ENCODE results near the gene SPEM3.
"Not testable (repeated sequence)": the region's sequence is repeated elsewhere in the genome, so short reads cannot be mapped to it uniquely, and the experiment has no call there.

The SPEM3 gene

DNA sequence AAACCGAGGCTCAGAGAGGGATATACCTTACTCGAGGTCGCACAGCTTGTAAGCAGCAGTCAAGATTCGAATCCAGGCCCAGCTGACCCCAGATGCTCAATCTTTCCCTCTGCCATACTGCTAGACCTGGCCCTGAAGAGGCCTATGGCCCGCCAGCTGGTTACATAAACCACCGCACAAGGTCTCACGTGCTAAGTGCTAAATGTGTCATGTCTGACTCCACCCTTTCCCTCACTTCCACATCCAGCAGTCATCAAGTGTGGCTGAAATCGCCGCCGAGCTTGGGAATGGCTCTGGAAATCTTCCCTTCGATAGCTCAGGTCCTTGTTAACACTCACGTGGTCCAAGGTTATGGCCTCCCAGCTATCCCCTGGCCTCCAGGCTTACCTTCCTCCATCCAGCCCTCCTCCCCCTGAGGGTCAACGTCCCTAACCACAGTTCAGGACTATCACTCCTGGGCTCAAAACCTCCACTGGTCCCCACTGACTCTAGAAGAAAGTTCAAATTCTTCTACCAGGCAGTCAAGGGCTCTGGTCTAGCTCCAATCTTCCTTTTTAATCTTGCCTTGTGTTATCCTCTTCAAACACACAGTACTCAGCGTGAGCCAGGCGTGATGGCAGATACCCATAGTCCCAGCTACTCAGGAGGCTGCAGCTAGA is 47.2 kb downstream of the SPEM3 start:
- H3K27ac ChIP-seq (ENCODE audit: low read length): no peak overlapping the region
- no CpG with 5 or more reads among the region's 15 CpGs for WGBS (ENCODE audit: insufficient coverage, insufficient read length)
- no peaks in the 10 kb centered on the region for H3K36me3 ChIP-seq (ENCODE audit: control insufficient read depth, insufficient read depth, low read length)
- DNase-seq (ENCODE audit: low read depth, low spot score): no peak
- no peaks in the 10 kb centered on the region for H3K27me3 ChIP-seq (ENCODE audit: control insufficient read depth, insufficient read depth, low read length)
- peaks cover 2% of the 10 kb centered on the region for H3K4me1 ChIP-seq (ENCODE audit: control insufficient read depth, insufficient read depth, low read length)
- H3K9me3 ChIP-seq (ENCODE audit: control insufficient read depth, insufficient read depth, low read length): no peaks in the 10 kb centered on the region
- no peak overlapping the region for H3K4me3 ChIP-seq (ENCODE audit: low read length)

DNA sequence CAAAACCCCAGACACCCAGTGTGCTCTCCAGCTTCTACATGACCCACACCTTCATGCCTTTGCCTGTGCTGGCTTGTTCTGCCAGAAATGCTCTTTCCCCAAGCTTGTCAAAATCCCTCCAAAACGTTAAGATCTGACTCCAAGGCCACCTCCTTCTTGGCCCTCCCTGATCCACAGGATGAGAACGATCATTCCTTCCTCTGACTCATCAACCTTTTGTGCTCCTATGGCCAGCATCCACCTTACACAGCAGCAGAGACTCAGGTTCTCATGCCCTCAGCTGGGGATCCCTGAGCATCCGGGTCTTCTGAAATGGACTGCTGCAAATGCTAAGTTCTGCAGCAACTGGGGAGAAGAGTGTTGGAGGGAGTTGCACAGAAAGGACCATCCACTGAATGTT is 47.8 kb downstream of the SPEM3 start:
- WGBS (ENCODE audit: insufficient coverage, insufficient read length): no CpG with 5 or more reads among the region's 3 CpGs
- DNase-seq (ENCODE audit: low read depth, low spot score): no peak
- Histone ChIP-seq H3K27me3 (ENCODE audit: control insufficient read depth, insufficient read depth, low read length) (no peaks in the 10 kb centered on the region), H3K4me3 (ENCODE audit: low read length) (no peak overlapping the region), H3K27ac (ENCODE audit: low read length) (no peak overlapping the region), H3K4me1 (ENCODE audit: control insufficient read depth, insufficient read depth, low read length) (peaks cover 2% of the 10 kb centered on the region), H3K36me3 (ENCODE audit: control insufficient read depth, insufficient read depth, low read length) (no peaks in the 10 kb centered on the region), H3K9me3 (ENCODE audit: control insufficient read depth, insufficient read depth, low read length) (no peaks in the 10 kb centered on the region)

DNA sequence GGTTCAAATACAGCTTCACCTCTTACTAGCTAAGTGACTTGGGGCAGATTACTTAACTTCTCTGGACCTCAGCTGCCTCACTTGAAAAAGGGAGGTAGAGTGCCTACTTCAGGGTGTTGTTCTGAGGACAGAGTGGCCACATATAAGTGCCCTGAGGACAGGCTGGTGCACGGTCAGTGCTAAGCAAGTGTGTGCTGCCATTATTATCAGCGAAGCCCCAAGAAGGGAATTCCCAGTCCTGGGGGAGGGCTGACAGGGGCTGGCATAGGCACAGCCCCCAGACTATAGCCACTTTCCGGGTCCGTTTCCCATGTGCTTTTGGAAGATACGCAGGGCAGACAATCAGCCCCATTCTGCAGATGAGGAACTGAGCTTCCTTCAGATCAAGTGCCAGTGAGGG is 48.3 kb downstream of the SPEM3 start:
- no peak overlapping the region for H3K4me3 ChIP-seq (ENCODE audit: low read length)
- no peaks in the 10 kb centered on the region for H3K27me3 ChIP-seq (ENCODE audit: control insufficient read depth, insufficient read depth, low read length)
- DNase-seq (ENCODE audit: low read depth, low spot score): no peak
- WGBS (ENCODE audit: insufficient coverage, insufficient read length): no CpG with 5 or more reads among the region's 5 CpGs
- H3K36me3 ChIP-seq (ENCODE audit: control insufficient read depth, insufficient read depth, low read length): no peaks in the 10 kb centered on the region
- peaks cover 2% of the 10 kb centered on the region for H3K4me1 ChIP-seq (ENCODE audit: control insufficient read depth, insufficient read depth, low read length)
- H3K9me3 ChIP-seq (ENCODE audit: control insufficient read depth, insufficient read depth, low read length): no peaks in the 10 kb centered on the region
- no peak overlapping the region for H3K27ac ChIP-seq (ENCODE audit: low read length)

DNA sequence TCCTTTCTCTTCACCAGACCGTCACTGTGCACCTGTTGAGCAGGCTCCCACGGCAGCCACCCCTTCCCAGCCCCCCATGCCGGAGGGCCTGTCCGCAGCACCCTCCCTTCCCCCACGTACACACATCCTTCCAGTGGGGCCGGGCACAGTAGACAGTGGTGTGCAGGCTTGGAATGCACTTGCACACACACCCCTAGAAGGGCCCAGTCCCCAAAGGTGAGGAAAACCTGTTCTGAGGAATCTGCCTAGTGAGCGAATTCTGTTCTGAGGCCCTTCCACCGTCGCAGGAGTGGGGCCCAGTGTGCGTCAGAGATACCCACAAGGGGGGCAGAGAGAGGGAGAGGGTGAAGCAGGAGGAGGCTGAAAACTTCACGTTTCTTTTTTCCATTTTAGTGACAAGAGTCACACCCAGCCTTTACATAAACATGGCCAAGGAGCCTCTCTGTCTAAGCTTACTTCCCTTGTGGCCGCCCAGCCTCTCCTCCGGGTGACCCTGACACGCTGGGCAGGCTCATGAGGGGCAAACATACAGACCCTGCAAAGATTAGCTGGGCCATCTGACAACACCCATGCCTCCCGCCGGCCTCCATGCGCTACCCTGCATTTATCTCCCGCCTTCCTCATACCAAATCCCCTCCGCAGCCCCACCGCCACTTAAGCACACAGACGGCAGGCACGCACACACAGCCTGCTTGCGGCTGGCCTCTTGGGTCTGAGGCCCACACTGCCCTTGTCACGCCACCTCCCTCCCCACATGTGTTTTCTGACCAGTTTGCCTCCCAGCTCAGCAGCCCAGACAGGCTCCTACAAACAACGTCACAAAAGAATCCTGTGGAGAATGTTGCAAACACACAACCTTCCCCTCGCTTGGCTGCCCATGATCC is 49.0 kb downstream of the SPEM3 start:
- H3K27ac ChIP-seq (ENCODE audit: low read length): no peak overlapping the region
- H3K27me3 ChIP-seq (ENCODE audit: control insufficient read depth, insufficient read depth, low read length): no peaks in the 10 kb centered on the region
- H3K36me3 ChIP-seq (ENCODE audit: control insufficient read depth, insufficient read depth, low read length): no peaks in the 10 kb centered on the region
- no CpG with 5 or more reads among the region's 26 CpGs for WGBS (ENCODE audit: insufficient coverage, insufficient read length)
- no peak for DNase-seq (ENCODE audit: low read depth, low spot score)
- H3K4me3 ChIP-seq (ENCODE audit: low read length): no peak overlapping the region
- no peaks in the 10 kb centered on the region for H3K9me3 ChIP-seq (ENCODE audit: control insufficient read depth, insufficient read depth, low read length)
- peaks cover 2% of the 10 kb centered on the region for H3K4me1 ChIP-seq (ENCODE audit: control insufficient read depth, insufficient read depth, low read length)

DNA sequence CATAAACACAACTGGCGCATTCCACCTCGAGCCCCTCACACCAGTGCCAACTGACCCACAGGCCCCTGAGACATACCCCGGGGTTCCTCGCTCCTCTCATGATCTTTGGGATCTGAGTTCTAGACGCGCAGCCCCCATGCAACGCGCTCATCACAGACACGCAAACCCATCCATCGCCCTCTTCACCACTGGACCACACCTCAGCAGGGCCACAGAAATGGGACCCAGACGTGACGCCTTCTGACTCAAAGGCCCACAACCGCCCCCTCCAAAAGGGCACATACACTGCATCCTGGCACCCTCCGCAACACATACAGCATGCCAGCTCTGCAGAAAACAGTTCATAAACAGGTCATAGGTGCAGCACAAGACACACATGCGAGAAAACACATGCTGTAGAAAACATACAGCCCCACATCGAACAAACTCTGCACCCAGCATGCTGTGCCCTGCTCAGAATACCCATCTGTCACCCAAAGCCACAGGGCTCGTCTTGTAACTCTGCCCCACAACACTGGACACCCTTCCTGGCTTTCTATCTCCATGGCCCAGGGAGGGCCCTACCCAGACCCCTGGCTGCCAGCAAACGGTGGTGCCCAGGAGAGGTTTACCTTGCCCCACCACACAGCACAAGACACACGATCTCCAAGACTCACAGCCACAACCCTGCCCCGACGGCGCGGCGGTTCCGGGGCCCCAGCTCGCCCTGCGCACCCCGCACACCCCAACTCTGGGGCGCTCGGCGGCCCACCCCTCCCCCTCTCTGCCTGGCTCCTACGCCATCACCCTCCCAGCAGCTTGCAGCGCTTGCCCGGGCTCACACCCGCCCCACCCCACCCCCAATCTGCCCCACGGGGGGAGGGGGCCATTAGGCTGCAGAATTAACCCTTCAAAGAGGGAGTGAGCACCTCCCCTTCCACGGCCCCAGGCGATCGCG is 49.9 kb downstream of the SPEM3 start:
- DNase-seq (ENCODE audit: low read depth, low spot score): no peak
- peak overlapping the region; percentile 82; the same call in 1 of the 2 replicates for H3K4me3 ChIP-seq (ENCODE audit: low read length)
- no CpG with 5 or more reads among the region's 40 CpGs for WGBS (ENCODE audit: insufficient coverage, insufficient read length)
- no peaks in the 10 kb centered on the region for H3K27me3 ChIP-seq (ENCODE audit: control insufficient read depth, insufficient read depth, low read length)
- no peak overlapping the region for H3K27ac ChIP-seq (ENCODE audit: low read length)
- H3K36me3 ChIP-seq (ENCODE audit: control insufficient read depth, insufficient read depth, low read length): no peaks in the 10 kb centered on the region
- H3K9me3 ChIP-seq (ENCODE audit: control insufficient read depth, insufficient read depth, low read length): no peaks in the 10 kb centered on the region
- peaks cover 2% of the 10 kb centered on the region for H3K4me1 ChIP-seq (ENCODE audit: control insufficient read depth, insufficient read depth, low read length)

DNA sequence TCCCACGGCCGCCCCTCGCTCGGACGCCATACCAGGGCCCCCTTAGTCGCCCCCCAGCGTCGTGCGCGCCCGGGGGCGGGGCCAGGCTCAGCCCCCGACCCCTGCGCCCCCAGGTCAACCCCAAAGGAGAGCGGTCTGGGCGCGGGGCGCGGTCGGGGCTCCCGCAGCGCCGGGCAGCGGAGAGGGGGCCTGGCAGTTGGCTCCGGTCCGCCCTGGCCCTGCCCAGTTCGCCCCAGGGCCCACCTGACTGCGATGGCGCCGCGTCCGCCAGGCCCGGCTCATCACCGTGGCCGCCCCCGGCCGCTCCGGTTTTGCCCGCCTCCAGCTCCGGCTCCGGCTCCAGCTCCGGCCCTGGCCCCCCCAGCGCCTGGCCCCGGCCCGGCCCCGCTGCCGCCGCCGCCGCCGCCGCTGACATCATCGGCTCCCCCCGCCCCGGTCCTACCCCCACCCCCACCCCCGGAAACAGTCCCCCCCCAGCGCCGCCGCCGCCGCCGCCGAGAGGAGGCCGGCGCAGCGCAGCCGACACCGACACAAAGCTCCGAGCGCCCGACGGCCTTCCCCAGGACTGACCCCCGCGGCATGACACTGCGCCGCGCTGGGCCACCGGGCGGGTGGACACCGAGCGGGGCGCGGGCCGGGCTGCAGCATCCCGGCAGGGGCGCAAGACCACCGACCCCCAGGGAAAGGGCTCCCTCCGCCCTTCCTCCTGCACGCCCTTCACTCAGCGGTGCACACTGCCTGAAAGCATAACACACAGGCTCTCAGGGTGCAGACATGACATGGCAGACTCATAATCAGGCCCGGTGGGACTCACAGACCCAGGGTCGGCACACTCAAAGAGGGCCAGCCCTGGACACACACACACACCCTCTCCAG is 50.8 kb downstream of the SPEM3 start, which contains the start of gene ZBTB4:
ZBTB4 (minus strand) TSS at position 419 of the 876 bp plus-strand sequence. CDS start 12,830 bp downstream, outside the sequence.
- no CpG with 5 or more reads among the region's 92 CpGs for WGBS (ENCODE audit: insufficient coverage, insufficient read length)
- Histone ChIP-seq H3K27me3 (ENCODE audit: control insufficient read depth, insufficient read depth, low read length) (no peaks in the 10 kb centered on the region), H3K9me3 (ENCODE audit: control insufficient read depth, insufficient read depth, low read length) (no peaks in the 10 kb centered on the region), H3K4me1 (ENCODE audit: control insufficient read depth, insufficient read depth, low read length) (peaks cover 2% of the 10 kb centered on the region), H3K36me3 (ENCODE audit: control insufficient read depth, insufficient read depth, low read length) (no peaks in the 10 kb centered on the region), H3K27ac (ENCODE audit: low read length) (no peak within 1 kb of the TSS), H3K4me3 (ENCODE audit: low read length) (peak within 1 kb of the TSS; percentile 82)
- no peak for DNase-seq (ENCODE audit: low read depth, low spot score)

DNA sequence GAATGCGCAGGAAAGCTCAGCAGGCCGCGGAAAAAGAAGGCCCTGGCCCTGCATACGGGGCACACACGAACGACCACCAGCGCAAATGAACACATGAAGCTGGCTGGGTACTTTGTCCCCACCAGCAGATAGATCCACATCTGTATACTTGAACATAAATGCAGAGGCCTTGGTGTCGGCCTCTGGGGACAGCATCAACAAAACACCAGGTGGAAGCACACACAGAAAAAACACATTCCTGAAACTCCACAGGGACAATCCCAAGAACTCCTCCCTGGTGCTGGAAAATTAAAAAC is 51.4 kb downstream of the SPEM3 start:
- Histone ChIP-seq H3K4me1 (ENCODE audit: control insufficient read depth, insufficient read depth, low read length) (peaks cover 2% of the 10 kb centered on the region), H3K9me3 (ENCODE audit: control insufficient read depth, insufficient read depth, low read length) (no peaks in the 10 kb centered on the region), H3K27me3 (ENCODE audit: control insufficient read depth, insufficient read depth, low read length) (no peaks in the 10 kb centered on the region), H3K36me3 (ENCODE audit: control insufficient read depth, insufficient read depth, low read length) (no peaks in the 10 kb centered on the region), H3K4me3 (ENCODE audit: low read length) (peak overlapping the region; percentile 82; the same call in 1 of the 2 replicates), H3K27ac (ENCODE audit: low read length) (no peak overlapping the region)
- no CpG with 5 or more reads among the region's 8 CpGs for WGBS (ENCODE audit: insufficient coverage, insufficient read length)
- no peak for DNase-seq (ENCODE audit: low read depth, low spot score)

DNA sequence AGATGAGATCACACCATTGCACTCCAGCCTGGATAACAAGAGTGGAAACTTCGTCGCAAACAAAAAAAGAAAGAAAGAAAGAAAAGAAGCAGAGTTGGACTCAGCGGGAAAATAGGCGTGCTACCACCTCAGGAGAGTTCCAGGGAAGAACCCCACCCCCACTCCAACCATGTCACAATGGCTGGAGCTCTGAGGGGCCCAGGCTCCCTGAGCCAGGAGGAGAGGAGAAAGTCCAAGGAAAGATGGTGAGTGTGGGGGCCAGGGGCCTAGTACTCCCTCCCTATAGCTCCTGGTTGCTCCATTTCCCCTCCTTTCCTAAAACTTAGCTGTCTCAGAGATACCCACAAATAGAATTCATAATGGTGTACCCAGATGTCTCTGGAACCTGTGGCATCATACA is 52.6 kb downstream of the SPEM3 start, which contains the start of gene SLC35G6:
SLC35G6 (plus strand) TSS at position 172 of the 400 bp plus-strand sequence; CDS start at position 243, 71 bp downstream.
- not testable (repeated sequence) for H3K9me3 ChIP-seq (ENCODE audit: control insufficient read depth, insufficient read depth, low read length); H3K4me1 ChIP-seq (ENCODE audit: control insufficient read depth, insufficient read depth, low read length); H3K27ac ChIP-seq (ENCODE audit: low read length); H3K4me3 ChIP-seq (ENCODE audit: low read length); DNase-seq (ENCODE audit: low read depth, low spot score); H3K27me3 ChIP-seq (ENCODE audit: control insufficient read depth, insufficient read depth, low read length); H3K36me3 ChIP-seq (ENCODE audit: control insufficient read depth, insufficient read depth, low read length)
- no CpG with 5 or more reads among the region's 4 CpGs for WGBS (ENCODE audit: insufficient coverage, insufficient read length)

DNA sequence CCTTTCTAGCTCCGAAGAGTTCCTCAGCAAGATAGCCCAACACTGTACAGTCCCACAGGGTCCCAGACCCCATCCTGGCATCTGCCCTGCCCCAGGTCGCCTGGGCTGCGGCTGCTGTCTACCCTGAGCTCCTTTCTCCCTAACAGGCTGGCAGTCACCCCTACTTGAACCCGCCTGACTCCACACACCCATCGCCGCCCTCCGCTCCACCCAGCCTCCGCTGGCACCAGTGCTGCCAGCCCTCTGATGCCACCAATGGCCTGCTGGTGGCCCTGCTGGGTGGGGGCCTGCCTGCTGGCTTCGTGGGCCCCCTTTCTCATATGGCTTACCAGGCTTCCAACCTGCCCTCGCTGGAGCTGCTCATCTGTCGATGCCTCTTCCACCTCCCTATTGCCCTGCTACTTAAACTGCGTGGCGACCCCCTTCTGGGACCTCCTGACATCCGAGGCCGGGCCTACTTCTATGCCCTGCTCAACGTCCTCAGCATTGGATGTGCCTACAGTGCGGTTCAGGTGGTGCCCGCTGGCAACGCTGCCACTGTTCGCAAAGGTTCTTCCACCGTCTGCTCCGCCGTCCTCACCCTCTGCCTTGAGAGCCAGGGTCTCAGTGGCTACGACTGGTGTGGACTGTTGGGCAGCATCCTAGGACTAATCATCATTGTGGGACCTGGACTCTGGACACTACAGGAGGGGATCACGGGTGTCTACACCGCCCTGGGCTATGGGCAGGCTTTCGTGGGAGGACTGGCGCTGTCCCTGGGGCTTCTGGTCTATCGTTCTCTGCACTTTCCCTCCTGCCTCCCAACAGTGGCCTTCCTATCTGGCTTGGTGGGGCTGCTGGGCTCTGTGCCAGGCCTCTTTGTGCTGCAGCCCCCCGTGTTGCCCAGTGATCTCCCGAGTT is 53.4 kb downstream of the SPEM3 start:
- not testable (repeated sequence) for H3K9me3 ChIP-seq (ENCODE audit: control insufficient read depth, insufficient read depth, low read length); DNase-seq (ENCODE audit: low read depth, low spot score); H3K4me1 ChIP-seq (ENCODE audit: control insufficient read depth, insufficient read depth, low read length); H3K27ac ChIP-seq (ENCODE audit: low read length); H3K4me3 ChIP-seq (ENCODE audit: low read length); H3K36me3 ChIP-seq (ENCODE audit: control insufficient read depth, insufficient read depth, low read length); H3K27me3 ChIP-seq (ENCODE audit: control insufficient read depth, insufficient read depth, low read length)
- no CpG with 5 or more reads among the region's 31 CpGs for WGBS (ENCODE audit: insufficient coverage, insufficient read length)
